Measurements from ENCODE around the gene ANXA10.

DNA sequence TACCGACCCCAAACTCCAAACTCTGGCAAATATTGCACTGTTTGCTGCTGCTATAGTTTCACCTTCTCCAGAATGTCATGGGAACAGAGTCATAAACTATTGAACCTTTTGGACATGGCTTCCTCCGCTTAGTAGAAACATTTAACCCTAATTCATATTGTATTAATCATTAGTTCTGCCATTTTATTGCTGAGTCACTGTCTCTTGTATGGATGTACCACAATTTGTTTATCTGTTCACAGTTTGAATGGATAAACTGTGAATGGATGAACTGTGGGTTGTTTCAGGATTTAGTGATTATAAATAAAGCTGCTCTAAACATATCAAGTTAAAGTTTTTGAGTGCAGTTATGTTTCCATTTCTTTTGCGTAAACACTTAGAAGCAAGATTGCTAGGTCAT lies 10.1 kb downstream of the ANXA10 start:
- TF ChIP-seq, protein P1, sequence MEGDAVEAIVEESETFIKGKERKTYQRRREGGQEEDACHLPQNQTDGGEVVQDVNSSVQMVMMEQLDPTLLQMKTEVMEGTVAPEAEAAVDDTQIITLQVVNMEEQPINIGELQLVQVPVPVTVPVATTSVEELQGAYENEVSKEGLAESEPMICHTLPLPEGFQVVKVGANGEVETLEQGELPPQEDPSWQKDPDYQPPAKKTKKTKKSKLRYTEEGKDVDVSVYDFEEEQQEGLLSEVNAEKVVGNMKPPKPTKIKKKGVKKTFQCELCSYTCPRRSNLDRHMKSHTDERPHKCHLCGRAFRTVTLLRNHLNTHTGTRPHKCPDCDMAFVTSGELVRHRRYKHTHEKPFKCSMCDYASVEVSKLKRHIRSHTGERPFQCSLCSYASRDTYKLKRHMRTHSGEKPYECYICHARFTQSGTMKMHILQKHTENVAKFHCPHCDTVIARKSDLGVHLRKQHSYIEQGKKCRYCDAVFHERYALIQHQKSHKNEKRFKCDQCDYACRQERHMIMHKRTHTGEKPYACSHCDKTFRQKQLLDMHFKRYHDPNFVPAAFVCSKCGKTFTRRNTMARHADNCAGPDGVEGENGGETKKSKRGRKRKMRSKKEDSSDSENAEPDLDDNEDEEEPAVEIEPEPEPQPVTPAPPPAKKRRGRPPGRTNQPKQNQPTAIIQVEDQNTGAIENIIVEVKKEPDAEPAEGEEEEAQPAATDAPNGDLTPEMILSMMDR (conservative IDR thresholded peaks at IDR 0.05 in 1 of 2, IDR thresholded peaks at IDR 0.05 in 1 of 2; ENCODE audit: extremely low read depth in 1 of 2, insufficient read depth in 1 of 2, low read depth in 1 of 2, low read length in 2 of 2): no peak
- TF ChIP-seq EZH2 (IDR thresholded peaks at IDR 0.05; ENCODE audit: borderline replicate concordance, low read length): no peak

Measured in mammary epithelial cell (primary cell).